Thoracic aorta (tissue), 2 donors: ENCODE measurements around the gene CNTN4. TPM values are rescaled to one million over a fixed set of nuclear protein-coding genes. Genes with fewer than 3 reads are reported as not detected.

Experiments used
- ATAC-seq: fragments of 150-250 bp; one replicate; pipeline ENCODE4 v1.8.0; 2017; ENCODE audit warnings: low read depth; ENCODE audit not compliant: insufficient number of reproducible peaks, low FRiP score
- DNase-seq: peaks from one replicate; pipeline ENCODE4 v3.0.0-alpha.2; 2020; ENCODE audit warnings: low spot score
- H3K27ac ChIP-seq, 2 donors: fragments of 200-600 bp; sonication (generic); 1 replicate in 1 of 2; 2 replicates in 1 of 2; pipeline ENCODE4 v1.5.1; 2016; ENCODE audit warnings: mild to moderate bottlenecking in 2 of 2, moderate library complexity in 2 of 2
- H3K27me3 ChIP-seq: fragments of 200-600 bp; sonication (generic); replicated peaks from 2 replicates; pipeline ENCODE4 v1.6.0; 2016; ENCODE audit warnings: mild to moderate bottlenecking; ENCODE audit not compliant: insufficient read depth
- H3K36me3 ChIP-seq: fragments of 200-600 bp; sonication (generic); one replicate; pipeline ENCODE4 v1.5.1; 2016
- H3K4me1 ChIP-seq, 2 donors: fragments of 200-600 bp; sonication (generic); 1 replicate in 1 of 2; 2 replicates in 1 of 2; pipeline versions ENCODE4 v1.5.1 to v1.6.0; 2016; ENCODE audit warnings: low read depth in 2 of 2, mild to moderate bottlenecking in 1 of 2; ENCODE audit not compliant: control insufficient read depth in 1 of 2
- H3K4me3 ChIP-seq: fragments of 200-600 bp; sonication (generic); 2 replicates; pipeline ENCODE4 v1.5.1; 2016; ENCODE audit warnings: mild to moderate bottlenecking
- H3K9me3 ChIP-seq: fragments of 200-600 bp; sonication (generic); 2 replicates; pipeline ENCODE4 v1.5.1; 2016
- total RNA-seq, 2 donors: library from RNA; depleted of rRNA; stranded (reverse); fragments of >200 nt; gene quantifications; one replicate each; pipeline versions ENCODE4 v1.1.0 to v1.2.3, GENCODE V29; 2016
- TF ChIP-seq, protein P1 (sequence below): fragments of 200-600 bp; sonication (generic); IDR thresholded peaks from one replicate; pipeline ENCODE4 v1.5.1; 2019; ENCODE audit warnings: antibody characterized with exemption

The CNTN4 gene
- total RNA-seq, 2 donors from 2014 or later = 103 to 116 TPM

GRCh38 chr3:2099028-2099671 is 484 bp downstream of the CNTN4 start:
- Histone ChIP-seq H3K27me3 (no peaks in the 10 kb centered on the region), H3K4me1 (peaks cover 3 to 39% of the 10 kb centered on the region in 2 donors), H3K9me3 (no peaks in the 10 kb centered on the region), H3K4me3 (peak overlapping the region; percentile 85), H3K36me3 (no peaks in the 10 kb centered on the region), H3K27ac (peak overlapping the region; percentile 82 to 89)
- DNase-seq (no peak), ATAC-seq (peak; percentile 23)
- TF ChIP-seq, protein P1, sequence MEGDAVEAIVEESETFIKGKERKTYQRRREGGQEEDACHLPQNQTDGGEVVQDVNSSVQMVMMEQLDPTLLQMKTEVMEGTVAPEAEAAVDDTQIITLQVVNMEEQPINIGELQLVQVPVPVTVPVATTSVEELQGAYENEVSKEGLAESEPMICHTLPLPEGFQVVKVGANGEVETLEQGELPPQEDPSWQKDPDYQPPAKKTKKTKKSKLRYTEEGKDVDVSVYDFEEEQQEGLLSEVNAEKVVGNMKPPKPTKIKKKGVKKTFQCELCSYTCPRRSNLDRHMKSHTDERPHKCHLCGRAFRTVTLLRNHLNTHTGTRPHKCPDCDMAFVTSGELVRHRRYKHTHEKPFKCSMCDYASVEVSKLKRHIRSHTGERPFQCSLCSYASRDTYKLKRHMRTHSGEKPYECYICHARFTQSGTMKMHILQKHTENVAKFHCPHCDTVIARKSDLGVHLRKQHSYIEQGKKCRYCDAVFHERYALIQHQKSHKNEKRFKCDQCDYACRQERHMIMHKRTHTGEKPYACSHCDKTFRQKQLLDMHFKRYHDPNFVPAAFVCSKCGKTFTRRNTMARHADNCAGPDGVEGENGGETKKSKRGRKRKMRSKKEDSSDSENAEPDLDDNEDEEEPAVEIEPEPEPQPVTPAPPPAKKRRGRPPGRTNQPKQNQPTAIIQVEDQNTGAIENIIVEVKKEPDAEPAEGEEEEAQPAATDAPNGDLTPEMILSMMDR = no peak

DNA sequence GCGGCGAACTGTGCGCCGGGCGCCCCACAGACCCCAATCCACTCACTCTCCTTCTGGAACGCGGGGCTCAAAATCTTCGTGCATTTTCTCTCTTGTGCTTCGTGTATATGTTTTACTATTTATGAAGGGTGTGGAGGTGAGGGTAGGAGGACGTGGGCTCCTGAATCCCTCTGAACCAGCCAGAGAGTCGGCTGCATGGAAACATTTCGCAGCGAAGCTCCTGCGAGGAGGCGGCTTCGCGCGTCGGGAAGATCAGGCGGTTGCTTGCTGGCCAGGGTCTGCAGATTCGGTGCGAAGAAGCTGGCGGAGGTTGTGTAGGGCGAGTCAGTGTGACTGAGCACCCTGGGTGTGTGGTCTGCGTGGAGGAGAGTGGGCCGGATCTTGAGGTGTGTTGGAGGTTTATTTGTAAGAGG is 1.1 kb downstream of the CNTN4 start:
- no peak for ATAC-seq
- no peaks in the 10 kb centered on the region for H3K36me3 ChIP-seq
- TF ChIP-seq, protein P1 = no peak
- peak overlapping the region; percentile 82 to 89 for H3K27ac ChIP-seq
- no peaks in the 10 kb centered on the region for H3K9me3 ChIP-seq
- H3K27me3 ChIP-seq = no peaks in the 10 kb centered on the region
- peak overlapping the region; percentile 85 for H3K4me3 ChIP-seq
- H3K4me1 ChIP-seq = peaks cover 3 to 39% of the 10 kb centered on the region in 2 donors
- no peak for DNase-seq

DNA sequence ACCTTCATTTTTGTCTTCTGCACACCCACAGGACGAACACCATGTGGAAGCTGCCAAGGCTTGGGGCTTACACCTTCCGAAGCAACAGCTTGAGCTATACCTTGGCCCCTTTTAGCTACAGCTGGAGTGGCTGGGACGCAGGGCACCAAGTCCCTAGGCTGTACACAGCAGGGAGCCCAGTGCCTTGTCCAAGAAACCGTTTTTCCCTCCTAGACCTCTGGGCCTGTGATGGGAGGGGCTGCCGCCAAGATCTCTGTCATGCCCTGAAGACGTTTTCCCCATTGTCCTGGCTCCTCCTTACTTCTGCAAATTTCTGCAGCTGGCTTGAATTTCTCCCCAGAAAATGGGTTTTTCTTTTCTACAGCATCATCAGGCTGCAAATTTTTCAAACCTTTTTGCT is 7.8 kb downstream of the CNTN4 start:
- Histone ChIP-seq H3K9me3 (no peaks in the 10 kb centered on the region), H3K4me3 (no peak overlapping the region), H3K36me3 (no peaks in the 10 kb centered on the region), H3K4me1 (peaks cover 0 to 26% of the 10 kb centered on the region in 2 donors), H3K27me3 (no peaks in the 10 kb centered on the region), H3K27ac (no peak overlapping the region)
- DNase-seq (no peak), ATAC-seq (no peak)
- TF ChIP-seq, protein P1 = no peak

GRCh38 chr3:2110597-2111117 is 12.0 kb downstream of the CNTN4 start:
- H3K36me3 ChIP-seq = no peaks in the 10 kb centered on the region
- H3K4me3 ChIP-seq = no peak overlapping the region
- H3K27me3 ChIP-seq = no peaks in the 10 kb centered on the region
- peaks cover 0 to 7% of the 10 kb centered on the region in 2 donors for H3K4me1 ChIP-seq
- no peaks in the 10 kb centered on the region for H3K9me3 ChIP-seq
- DNase-seq = no peak
- TF ChIP-seq, protein P1 = no peak
- H3K27ac ChIP-seq = no peak overlapping the region
- no peak for ATAC-seq

DNA sequence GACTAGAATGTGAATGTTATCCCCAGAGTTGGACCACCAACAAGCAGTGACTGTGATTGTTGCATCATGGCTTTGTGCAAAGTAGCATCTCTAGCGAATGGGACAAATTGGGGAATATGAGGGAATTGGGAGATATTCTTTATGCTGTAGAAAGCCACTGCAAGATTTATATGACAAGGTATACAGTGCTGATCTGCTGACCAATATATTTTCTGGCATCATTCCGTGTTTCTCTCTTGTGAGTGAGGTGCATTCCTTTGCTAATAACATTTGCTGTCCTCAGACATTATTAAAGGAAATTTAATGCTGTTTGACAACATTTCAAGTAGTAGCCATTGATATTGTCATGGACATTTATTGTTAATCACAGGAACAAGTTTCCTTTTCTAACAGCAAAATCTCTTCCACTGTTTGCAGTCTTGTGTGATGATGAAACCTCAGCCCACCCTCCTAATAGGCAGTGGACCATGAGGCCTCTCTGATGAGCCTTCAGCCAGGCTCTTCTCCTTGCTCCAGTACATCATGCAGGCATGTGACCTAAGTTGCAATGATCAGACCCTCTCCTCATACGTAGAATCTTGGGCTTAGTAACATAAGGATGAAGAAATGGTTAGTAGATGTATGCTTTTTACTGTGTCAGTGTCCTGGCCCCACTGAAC is 16.1 kb downstream of the CNTN4 start:
- peaks cover 0 to 17% of the 10 kb centered on the region in 2 donors for H3K4me1 ChIP-seq
- H3K27ac ChIP-seq = no peak overlapping the region
- H3K4me3 ChIP-seq = no peak overlapping the region
- TF ChIP-seq, protein P1 = no peak
- H3K9me3 ChIP-seq = no peaks in the 10 kb centered on the region
- DNase-seq (no peak), ATAC-seq (no peak)
- no peaks in the 10 kb centered on the region for H3K27me3 ChIP-seq
- no peaks in the 10 kb centered on the region for H3K36me3 ChIP-seq
